Activated T-cell treated with anti-CD3 and anti-CD28 coated beads for 1 hour (primary cell): ENCODE measurements around the gene CRY2.
"Not testable (repeated sequence)": the region's sequence is repeated elsewhere in the genome, so short reads cannot be mapped to it uniquely, and the experiment has no call there.

Source experiments
- DNase-seq: peaks from one replicate; pipeline ENCODE4 v3.0.0-alpha.2; 2020; ENCODE audit warnings: low read depth

Gene CRY2

GRCh38 chr11:45811571-45812290 lies 35.5 kb upstream of the CRY2 start:
- DNase-seq: no peak

DNA sequence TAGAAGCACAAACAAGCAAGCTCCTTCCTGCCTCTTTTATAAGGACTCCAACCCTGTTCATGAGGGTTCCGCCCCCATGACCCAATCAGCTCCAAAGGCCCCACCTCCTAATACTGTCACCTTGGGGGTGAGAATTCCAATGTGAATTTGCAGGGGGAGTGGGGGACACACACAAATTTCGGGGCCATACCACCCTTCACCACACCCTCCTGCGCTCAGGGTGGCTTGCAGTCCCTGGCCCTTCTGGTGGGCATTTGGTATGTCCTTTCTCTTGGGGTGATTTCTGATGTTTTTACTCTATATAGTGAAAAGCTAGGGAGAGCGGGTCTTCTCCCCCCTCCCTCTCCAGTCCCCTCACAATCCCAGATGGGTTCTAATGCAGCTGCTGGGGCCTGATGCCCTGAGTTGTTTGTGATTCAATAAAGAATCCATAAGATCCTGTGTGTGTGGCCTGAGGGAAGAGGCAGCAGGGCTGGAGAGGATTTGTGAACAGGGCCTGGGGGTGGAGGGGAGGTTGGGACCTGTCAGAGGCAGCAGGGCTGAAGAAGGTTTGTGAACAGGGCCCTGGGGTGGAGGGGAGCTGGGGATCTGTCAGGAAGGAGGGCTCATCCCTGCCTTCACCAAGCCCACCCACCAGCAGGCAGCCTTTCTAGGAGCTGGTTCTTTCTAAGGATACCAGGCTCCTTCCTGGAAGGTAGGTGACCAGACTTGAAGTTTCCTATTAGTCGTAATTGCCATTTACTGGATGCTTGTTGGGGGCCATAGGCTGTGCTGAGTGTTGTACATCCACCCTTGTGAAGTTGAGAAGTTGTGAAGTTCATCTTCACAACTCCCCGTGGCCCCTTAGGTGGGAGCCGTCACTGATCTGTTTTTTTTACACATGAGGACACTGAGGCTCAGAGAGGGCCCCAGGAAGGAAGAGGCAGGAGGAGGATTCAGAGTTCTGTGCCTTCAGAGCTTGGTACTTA lies 34.4 kb upstream of the CRY2 start:
- DNase-seq: no peak

DNA sequence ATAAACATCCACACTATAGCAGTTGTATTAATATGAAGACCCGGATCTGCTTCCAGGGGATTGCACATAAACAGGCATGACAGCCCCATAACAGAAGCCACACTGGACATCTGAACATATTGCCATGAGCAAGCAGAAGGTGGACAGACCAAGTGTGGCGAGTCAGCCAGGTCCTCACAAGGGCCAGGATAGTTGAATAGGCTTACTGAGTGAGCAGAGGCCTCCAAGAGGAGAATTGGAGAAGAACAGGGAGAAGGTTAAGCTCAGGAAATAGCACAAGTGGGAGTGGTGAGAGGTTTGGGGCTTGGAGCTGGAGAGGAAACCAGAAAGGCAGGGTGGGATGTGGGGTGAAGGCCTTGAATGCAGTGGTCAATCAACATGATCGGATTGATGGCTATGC lies 31.5 kb upstream of the CRY2 start:
- no peak for DNase-seq

DNA sequence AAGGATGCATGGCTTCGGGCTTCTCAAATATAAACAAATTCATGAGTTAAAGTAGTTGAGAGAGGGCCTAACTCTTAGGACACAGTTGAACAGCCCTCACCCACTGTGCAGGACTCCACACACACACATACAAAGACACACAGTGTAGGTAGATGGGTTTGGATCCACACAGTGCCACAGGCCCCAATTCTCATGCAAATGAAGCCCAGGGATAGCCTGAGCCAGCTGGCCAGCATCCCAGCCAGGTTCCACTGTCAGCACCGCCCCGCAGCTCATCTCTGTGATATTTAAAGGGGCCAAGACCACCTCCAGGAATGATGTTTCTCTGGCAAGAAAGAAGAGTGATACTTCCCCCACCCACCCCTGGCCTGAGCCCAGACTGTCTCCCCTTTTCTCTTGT lies 30.7 kb upstream of the CRY2 start:
- no peak for DNase-seq

- DNase-seq: no peak
These were observed 30.1 kb upstream of the CRY2 start for GRCh38 chr11:45817191-45817590.

DNA sequence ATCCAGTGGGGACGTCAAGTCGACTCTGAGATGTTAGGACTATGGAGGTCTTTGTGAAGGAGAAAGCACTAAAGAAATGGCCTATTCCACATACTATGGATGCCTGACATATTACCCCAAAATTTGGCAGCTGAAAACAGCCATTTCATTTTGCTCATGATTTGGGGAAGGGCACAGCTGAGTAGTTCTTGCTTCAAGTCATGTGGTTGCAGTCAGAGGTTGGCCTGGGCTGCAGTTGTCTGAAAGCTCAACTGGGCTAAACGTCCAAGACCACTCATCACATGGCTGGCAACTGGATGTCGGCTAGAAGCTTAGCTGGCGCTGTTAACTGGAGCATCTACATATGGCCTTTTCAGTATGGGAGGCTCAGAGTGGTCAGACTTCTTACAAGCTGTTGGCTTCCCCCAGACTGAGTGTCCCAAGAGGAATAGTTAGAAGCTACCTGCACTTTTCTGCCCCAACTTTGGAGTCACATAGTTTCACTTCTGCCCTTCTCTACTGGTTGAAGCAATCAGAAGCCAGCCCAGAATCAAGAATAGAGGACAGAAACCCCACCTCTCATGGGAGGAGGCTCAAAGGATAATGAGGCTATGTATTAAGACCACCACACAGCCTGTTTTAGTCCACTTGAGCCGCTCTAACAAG lies 28.2 kb upstream of the CRY2 start:
- no peak for DNase-seq

- DNase-seq: no peak
These were observed 26.9 kb upstream of the CRY2 start for GRCh38 chr11:45820211-45820857.

DNA sequence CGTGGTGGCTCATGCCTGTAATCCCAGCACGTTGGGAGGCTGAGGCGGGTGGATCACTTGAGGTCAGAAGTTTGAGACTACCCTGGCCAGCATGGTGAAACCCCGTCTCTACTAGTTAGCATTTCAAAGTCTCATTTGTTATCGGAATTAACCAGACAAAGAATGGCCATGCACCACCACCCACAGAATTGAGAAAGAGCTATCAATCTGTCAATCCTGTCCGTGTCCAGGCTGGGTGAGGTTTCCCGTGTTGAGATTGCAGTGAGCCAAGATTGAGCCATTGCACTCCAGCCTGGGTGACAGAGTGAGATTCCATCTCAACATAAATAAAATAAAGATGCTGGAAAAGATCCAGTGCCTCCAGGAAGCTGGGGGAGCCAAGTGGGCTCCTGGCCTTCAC lies 20.8 kb upstream of the CRY2 start:
- DNase-seq: not testable (repeated sequence)

GRCh38 chr11:45827123-45827522 lies 20.2 kb upstream of the CRY2 start:
- no peak for DNase-seq

DNA sequence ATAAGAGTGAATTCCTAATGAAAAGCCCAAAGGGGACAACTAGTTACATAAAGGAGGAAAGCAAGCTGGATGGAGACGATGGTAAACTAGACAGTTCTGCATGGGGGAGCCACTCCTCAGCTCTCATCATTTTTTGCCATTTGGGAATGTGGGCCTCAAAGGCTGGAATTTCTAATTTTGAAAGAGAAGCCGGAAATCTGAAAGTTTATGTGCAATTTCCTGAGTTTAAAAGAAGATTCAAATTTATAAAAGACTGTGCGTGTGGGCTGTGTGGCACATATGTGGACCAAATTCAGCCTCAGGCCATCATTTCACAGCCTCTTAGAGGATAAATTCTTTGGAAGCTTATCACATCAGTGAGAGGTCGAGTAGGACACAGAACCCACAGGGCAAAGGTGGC lies 18.3 kb upstream of the CRY2 start:
- no peak for DNase-seq

- no peak for DNase-seq
These were observed 16.7 kb upstream of the CRY2 start for GRCh38 chr11:45830596-45830995.

GRCh38 chr11:45832811-45833441 lies 14.3 kb upstream of the CRY2 start:
- no peak for DNase-seq

DNA sequence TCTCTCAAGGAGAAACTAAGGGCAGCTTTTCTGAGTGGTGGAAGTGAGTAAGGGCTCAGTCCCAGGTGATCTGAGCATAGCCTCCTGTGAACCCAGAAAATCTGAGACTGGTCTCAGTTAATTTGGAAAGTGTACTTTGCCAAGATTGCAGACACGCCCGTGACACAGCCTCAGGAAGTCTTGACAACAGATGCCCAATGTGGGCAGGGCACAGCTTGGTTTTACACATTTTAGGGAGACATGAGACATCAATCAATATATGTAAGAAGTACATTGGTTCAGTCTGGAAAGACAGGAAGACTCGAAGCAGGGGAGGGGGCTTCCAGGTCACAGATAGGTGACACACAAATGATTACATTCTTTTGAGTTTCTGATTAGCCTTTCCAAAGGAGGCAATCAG lies 13.5 kb upstream of the CRY2 start:
- DNase-seq: no peak

GRCh38 chr11:45834298-45834756 lies 12.9 kb upstream of the CRY2 start:
- no peak for DNase-seq

GRCh38 chr11:45839204-45839603 lies 8.1 kb upstream of the CRY2 start:
- no peak for DNase-seq

- not testable (repeated sequence) for DNase-seq
These were observed 7.0 kb upstream of the CRY2 start for GRCh38 chr11:45840251-45840650.

GRCh38 chr11:45843158-45843924 lies 3.9 kb upstream of the CRY2 start:
- peak; percentile 81 for DNase-seq

DNA sequence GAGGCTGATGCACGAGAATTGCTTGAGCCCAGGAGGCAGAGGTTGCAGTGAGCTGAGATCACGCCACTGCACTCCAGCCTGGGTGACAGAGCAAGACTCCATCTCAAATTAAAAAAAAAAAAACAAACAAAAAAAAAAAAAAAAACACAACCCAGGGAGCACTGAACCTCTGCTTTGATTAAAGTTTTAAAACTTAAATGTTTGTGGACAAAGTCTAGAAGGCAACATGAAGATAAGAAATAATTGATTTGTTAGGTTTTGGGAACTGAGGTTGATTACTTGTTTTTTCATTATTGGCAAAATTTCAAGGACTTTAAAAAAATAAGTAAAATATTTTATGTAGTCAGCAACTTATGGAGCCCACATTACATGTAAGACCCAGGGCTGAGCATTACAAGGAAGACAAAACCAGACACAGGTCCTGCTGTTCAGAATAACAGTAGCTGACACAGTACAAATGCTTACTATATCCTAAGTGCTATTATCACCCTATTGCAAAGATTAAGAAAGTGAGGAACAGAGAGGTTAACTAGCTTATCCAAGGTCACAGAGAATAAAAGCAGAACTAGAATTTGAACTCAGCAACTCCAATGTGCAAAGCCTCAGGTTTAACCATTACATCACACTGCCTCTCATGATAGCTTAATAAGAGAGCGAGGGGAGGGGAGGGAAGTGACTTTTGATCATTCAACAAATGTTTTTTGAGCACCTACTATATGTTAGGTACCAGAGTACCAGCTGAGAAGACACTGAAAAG lies 2.3 kb upstream of the CRY2 start:
- DNase-seq: no peak

DNA sequence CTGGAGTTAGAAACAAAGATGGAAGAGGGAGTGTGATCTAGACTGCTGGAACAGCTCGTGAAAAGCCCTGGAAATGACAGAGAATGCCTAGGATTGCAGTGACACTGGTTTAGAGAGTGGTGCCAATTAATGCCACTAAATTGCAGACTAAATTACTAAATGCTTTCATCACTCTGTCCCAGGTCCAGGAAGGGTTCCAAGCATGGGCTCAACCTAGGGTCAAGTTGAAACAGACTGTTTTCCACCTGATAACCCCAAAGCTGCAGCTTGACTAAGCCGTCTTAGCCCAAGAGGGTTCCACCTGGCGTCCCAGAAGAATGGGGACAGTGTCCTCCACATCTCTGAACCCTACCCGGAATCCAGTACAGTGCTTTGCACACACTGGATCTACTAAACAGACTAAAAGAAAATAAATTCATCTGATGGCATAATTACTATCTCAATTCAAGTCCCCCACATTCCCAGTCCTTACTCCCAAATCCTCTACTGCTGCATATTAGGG lies 1.1 kb upstream of the CRY2 start:
- DNase-seq: no peak

DNA sequence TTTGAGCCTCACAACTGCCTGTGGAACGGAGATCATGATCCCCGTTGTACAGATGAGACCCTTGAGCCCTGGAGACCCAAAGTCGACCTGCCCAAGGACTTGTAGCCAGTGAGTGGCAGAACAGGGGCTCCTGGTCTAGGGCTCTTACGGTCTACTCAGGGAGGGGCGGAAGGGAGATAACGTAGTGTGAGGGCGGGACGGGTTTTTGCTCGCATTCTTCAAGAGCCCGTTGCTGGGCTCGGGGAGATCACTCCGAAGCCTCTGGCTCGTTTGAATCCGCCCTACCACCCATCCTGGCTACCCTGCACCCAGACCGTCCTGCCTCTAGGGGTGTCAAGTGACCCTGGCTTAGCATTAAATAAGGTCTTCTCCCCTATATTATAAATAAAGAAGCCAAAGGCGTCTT lies 639 bp downstream of the CRY2 start:
- DNase-seq: no peak
